ENCODE results near the gene EED.

- TF ChIP-seq EZH2 (IDR thresholded peaks at IDR 0.05; ENCODE audit: borderline replicate concordance, low read length), result no peak
- TF ChIP-seq CTCF (IDR thresholded peaks at IDR 0.05; ENCODE audit: low read length), result no peak
These were observed 44.4 kb downstream of the EED start for GRCh38 chr11:86288776-86289507.

Data from OCI-LY1 (cell line).